ENCODE data around the gene ARL17B.
"Not testable (repeated sequence)": the region's sequence is repeated elsewhere in the genome, so short reads cannot be mapped to it uniquely, and the experiment has no call there.

The ARL17B gene

DNA sequence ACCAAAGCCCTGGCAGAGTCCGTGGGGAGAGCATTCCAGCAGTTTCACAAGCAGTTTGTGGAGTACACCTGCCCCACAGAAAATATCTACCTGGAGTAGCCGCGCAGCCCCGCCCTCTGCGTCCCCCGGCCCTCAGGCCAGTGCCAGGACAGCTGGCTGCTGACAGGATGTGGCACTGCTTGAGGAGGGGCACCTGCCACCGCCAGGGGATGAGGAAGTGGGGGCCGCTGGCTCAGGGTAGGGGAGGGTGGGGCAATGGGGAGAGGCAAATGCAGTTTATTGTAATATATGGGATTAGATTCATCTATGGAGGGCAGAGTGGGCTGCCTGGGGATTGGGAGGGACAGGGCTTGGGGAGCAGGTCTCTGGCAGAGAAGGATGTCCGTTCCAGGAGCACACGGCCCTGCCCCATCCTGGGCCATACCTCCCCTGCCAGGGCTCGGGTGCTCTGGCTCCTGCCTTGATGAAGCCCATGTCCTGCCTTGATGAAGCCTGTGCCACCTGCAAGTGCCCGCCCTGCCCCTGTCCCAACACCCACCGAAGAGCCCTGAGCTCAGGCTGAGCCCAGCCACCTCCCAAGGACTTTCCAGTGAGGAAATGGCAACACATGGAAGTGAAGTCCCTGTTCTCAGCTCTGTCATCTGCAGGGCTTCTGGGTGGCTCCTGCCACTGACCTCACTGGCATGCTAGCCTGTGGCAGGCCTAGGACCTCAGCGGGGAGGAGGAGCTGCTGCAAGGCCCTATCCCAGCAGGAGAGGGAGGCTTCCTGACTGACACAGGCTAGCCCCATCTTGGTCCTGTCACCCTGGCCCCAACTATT, 116.4 kb downstream of the ARL17B start:
- DNase-seq, result not testable (repeated sequence)

DNA sequence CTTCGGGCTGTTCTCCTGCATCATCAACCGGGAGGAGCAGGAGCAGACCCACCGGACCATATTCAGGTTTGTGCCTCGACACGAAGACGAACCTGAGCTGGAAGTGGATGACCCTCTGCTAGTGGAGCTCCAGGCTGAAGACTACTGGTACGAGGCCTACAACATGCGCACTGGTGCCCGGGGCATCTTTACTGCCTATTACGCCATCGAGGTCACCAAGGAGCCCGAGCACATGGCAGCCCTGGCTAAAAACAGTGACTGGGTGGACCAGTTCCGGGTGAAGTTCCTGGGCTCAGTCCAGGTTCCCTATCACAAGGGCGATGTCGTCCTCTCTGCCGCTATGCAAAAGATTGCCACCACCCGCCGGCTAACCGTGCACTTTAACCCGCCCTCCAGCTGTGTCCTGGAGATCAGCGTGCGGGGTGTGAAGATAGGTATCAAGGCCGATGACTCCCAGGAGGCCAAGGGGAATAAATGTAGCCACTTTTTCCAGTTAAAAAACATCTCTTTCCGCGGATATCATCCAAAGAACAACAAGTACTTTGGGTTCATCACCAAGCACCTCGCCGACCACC, 117.1 kb downstream of the ARL17B start:
- not testable (repeated sequence) for DNase-seq

DNA sequence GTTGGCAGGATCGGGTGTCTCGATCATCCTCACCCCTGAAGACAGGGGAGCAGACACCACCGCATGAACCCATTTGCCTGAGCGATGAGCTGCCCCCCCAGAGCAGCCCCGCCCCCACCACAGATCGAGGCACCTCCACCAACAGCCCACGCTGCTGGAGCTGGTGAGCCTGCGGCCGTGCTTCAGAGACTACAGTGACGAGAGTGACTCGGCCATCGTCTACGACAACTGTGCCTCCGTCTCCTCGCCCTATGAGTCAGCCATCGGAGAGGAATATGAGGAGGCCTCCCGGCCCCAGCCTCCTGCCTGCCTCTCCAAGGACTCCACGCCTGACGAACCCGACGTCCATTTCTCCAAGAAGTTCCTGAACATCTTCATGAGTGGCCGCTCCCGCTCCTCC, 117.6 kb downstream of the ARL17B start:
- DNase-seq, result not testable (repeated sequence)

DNA sequence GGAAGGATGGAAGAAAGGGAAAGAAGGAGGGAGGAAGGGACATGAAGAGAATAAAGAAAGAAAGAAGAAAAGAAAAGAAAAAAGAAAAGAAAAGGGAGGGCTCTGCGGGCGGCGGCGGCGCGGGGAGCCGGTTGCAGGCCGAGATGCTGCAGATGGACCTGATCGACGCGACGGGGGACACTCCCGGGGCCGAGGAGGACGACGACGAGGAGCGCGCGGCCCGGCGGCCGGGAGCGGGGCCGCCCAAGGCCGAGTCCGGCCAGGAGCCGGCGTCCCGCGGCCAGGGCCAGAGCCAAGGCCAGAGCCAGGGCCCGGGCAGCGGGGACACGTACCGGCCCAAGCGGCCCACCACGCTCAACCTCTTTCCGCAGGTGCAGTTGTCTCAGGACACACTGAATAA, 118.1 kb downstream of the ARL17B start:
- DNase-seq, result not testable (repeated sequence)

DNA sequence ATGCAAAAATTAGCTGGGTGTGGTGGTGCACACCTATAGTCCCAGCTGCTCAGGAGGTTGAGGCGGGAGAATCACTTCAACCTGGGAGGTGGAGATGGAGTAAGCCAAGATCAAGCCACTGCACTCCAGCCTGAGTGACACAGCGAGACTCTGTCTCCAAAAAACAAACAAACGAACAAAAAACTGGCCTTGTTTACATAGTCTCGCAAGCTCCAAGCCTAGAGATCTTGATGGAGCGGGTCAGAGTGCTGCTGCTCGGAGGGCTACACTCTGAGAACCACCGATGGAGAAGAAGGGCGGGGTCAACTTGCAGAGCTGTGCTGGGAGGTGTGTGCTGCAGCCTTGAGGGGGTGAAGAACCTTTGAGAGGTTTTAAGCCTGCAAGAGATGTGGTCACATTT, 130.2 kb downstream of the ARL17B start:
- not testable (repeated sequence) for DNase-seq

DNA sequence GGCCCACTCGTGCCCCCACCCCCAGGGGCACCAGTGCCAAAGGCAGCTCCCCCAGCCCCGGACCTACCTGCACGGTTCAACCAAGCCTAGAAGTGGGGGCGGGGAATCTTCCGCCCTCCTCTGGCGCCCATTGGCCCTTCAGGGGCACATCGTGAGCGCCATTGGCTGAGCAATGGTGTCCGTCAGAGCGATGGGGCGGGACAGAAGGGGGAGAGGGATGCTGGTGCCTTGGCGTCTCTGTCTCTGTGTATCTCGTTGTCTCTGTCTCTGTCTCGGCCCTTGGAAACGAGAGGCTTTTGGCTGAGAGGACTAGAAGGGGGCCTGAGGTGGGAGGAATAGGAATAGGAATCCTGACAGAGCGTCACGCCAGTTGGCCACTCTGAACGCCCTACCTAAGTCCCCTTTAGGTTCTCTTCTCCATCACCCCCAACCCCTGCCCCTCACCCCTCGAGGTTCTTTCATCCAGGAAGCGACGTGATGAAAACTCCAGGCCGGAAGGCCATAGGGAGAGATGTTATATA, 136.2 kb downstream of the ARL17B start:
- peak; percentile 92 for DNase-seq

DNA sequence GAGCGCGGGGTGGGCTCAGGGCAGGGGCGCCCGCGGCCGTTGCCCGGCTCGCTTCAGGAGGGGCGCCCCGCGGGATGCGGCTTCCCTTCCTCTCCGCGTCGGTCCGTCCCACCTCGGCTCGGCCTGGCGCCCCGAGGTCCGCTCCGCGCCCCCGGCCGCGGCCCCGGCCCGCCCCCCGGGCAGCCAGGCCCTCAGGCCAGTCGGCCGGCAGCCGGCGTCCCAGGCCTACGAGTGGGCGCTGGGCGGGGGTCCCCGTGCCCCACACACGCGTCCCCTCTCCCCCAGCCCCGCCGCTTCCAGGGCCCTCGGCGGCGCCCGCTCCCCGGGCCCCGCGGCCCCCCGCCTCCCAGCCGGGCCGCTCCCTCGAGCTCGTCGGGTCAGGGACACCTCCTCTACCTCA, 136.7 kb downstream of the ARL17B start:
- DNase-seq, result not testable (repeated sequence)
